Measurements from ENCODE around the gene AP3M1. TPM values are rescaled to one million over a fixed set of nuclear protein-coding genes. Genes with fewer than 3 reads are reported as not detected.

AP3M1 gene
- total RNA-seq, 1 experiment from 2014 or later: 37.4 TPM

DNA sequence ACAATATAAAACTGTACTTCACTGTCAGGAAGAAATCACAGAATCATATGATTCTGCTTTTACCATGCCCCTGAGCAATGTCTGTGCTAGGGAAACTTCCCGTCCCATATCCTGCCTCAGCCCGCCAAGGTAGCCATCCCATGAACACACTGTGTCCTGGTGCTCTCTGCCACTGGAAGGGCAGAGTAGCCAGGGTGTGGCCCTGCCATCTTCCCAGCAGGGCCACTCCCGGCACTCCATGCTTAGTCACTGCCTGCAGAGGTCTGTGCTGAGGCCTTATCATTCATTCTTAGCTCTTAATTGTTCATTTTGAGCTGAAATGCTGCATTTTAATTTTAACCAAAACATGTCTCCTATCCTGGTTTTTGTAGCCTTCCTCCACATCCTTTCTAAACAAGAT, 31.8 kb downstream of the AP3M1 start:
- H3K9me3 Mint-ChIP-seq: no peaks in the 10 kb centered on the region
- Histone ChIP-seq H2AK5ac (ENCODE audit: insufficient read length, low read length) (no peak overlapping the region), H4K20me1 (ENCODE audit: control insufficient read depth, insufficient read depth, insufficient read length) (no peaks in the 10 kb centered on the region), H3K23me2 (ENCODE audit: insufficient read length, low read depth, low read length, poor library complexity, severe bottlenecking) (no peaks in the 10 kb centered on the region), H2BK5ac (ENCODE audit: insufficient read length, low read length) (no peak overlapping the region), H2AFZ (ENCODE audit: low read length) (no peak overlapping the region), H3K27me3 (ENCODE audit: insufficient read depth, low read length) (no peaks in the 10 kb centered on the region), H3T11ph (ENCODE audit: low read length) (no peak overlapping the region), H2BK120ac (ENCODE audit: low read depth, low read length, poor library complexity, severe bottlenecking) (no peak overlapping the region), H3K79me2 (ENCODE audit: insufficient read depth, low read length) (no peaks in the 10 kb centered on the region), H2BK20ac (ENCODE audit: low read depth, low read length, poor library complexity, severe bottlenecking) (no peak overlapping the region), H3K56ac (ENCODE audit: insufficient read length, low read depth, low read length) (no peak overlapping the region), H3K18ac (ENCODE audit: insufficient read length, low read depth, low read length) (no peak overlapping the region), H4K8ac (replicated peaks; ENCODE audit: insufficient read length, low read depth, low read length) (no peak overlapping the region), H3K4ac (ENCODE audit: low read depth, low read length) (no peak overlapping the region), H4K91ac (ENCODE audit: insufficient read length, low read depth, low read length) (no peak overlapping the region), H2BK12ac (ENCODE audit: insufficient read length, low read depth, low read length) (no peak overlapping the region), H3K27ac (ENCODE audit: insufficient read length, low read depth, low read length) (no peak overlapping the region), H3K4me2 (ENCODE audit: insufficient read depth, insufficient read length, low read length) (no peak overlapping the region), H3K9me3 (ENCODE audit: control insufficient read depth, low read depth, low read length) (no peaks in the 10 kb centered on the region), H3K9ac (ENCODE audit: extremely low read depth, insufficient read length, low read length) (no peak overlapping the region), H3K79me1 (ENCODE audit: insufficient read depth, low read depth, low read length, poor library complexity, severe bottlenecking) (no peaks in the 10 kb centered on the region), H4K5ac (ENCODE audit: insufficient read length, low read depth, low read length) (no peak overlapping the region), H3K23ac (ENCODE audit: insufficient read length, low read depth, low read length) (no peak overlapping the region), H2BK15ac (ENCODE audit: low read depth, low read length) (no peak overlapping the region), H3K4me1 (ENCODE audit: insufficient read depth, low read length) (no peaks in the 10 kb centered on the region), H3K14ac (ENCODE audit: insufficient read depth, low read length) (no peak overlapping the region)
- H3K4me1 Mint-ChIP-seq: no peaks in the 10 kb centered on the region
- peak overlapping the region in 2 of 3 experiments; percentile 71 to 79; a peak in 4 of 7 replicates for H3K27ac Mint-ChIP-seq
- H3K27me3 Mint-ChIP-seq (ENCODE audit: low read depth): peaks cover 2% of the 10 kb centered on the region; the same call in 1 of the 2 replicates
- WGBS (ENCODE audit: extremely low coverage, insufficient read length, low lambda C conversion rate): no CpG with 5 or more reads among the region's 3 CpGs
- peaks cover 50 to 92% (median 75%) of the 10 kb centered on the region in 3 experiments; a peak in 6 of 7 replicates for H3K36me3 Mint-ChIP-seq (ENCODE audit: insufficient read depth in 1 of 3, low read depth in 3 of 3)
- no peak for DNase-seq
- TF ChIP-seq, protein P1, sequence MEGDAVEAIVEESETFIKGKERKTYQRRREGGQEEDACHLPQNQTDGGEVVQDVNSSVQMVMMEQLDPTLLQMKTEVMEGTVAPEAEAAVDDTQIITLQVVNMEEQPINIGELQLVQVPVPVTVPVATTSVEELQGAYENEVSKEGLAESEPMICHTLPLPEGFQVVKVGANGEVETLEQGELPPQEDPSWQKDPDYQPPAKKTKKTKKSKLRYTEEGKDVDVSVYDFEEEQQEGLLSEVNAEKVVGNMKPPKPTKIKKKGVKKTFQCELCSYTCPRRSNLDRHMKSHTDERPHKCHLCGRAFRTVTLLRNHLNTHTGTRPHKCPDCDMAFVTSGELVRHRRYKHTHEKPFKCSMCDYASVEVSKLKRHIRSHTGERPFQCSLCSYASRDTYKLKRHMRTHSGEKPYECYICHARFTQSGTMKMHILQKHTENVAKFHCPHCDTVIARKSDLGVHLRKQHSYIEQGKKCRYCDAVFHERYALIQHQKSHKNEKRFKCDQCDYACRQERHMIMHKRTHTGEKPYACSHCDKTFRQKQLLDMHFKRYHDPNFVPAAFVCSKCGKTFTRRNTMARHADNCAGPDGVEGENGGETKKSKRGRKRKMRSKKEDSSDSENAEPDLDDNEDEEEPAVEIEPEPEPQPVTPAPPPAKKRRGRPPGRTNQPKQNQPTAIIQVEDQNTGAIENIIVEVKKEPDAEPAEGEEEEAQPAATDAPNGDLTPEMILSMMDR (conservative IDR thresholded peaks at IDR 0.05): no peak
- no peak overlapping the region for H3K4me3 Mint-ChIP-seq

All from H9 (cell line).